Fibroblast of the aortic adventitia (primary cell): ENCODE results near the gene P4HA2. TPM values are rescaled to one million over a fixed set of nuclear protein-coding genes. Genes with fewer than 3 reads are reported as not detected.
A peak's percentile ranks its signal among the peaks of the same experiment; 100 is the strongest.

Source experiments
- DNase-seq: peaks from one replicate; pipeline ENCODE4 v3.0.0-alpha.2; 2010; ENCODE audit warnings: low read depth
- H3K4me3 ChIP-seq: 2 replicates; pipeline ENCODE4 v1.5.1; 2011; ENCODE audit warnings: low read depth, mild to moderate bottlenecking, control low read depth, low read length, moderate library complexity
- total RNA-seq: library from RNA; depleted of rRNA; stranded (reverse); fragments of >200 nt; gene quantifications from 2 replicates; pipeline ENCODE4 v1.2.3, GENCODE V29; 2012; ENCODE audit warnings: low replicate concordance
- TF ChIP-seq, protein P1 (sequence below): IDR thresholded peaks from 2 replicates; pipeline ENCODE4 v1.5.1; 2011; ENCODE audit warnings: mild to moderate bottlenecking, low read length, control low read depth, inconsistent platforms; ENCODE audit not compliant: insufficient read depth

Gene P4HA2
- total RNA-seq, 1 donor: 104 TPM

DNA sequence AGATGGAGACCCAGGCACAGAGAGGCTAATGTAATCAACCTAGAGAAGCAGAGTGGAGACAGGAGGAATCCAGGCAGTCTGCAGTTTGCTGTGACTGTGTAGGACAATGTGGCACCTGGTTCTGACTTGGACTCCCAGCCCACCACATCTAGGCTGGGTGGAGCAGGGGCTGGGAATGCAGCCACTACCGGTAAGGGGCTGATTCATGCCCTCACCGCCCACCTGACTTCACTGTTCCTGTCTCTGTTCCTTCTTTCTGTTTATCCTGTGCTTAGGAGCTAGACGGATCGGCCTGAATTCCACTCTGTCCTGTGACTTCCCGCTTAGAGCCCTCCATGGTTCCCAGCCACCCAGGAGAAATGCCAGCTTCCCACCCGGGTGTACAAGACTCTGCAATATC is 32.4 kb upstream of the P4HA2 start:
- H3K4me3 ChIP-seq: peak overlapping the region; percentile 81
- DNase-seq: no peak
- TF ChIP-seq, protein P1, sequence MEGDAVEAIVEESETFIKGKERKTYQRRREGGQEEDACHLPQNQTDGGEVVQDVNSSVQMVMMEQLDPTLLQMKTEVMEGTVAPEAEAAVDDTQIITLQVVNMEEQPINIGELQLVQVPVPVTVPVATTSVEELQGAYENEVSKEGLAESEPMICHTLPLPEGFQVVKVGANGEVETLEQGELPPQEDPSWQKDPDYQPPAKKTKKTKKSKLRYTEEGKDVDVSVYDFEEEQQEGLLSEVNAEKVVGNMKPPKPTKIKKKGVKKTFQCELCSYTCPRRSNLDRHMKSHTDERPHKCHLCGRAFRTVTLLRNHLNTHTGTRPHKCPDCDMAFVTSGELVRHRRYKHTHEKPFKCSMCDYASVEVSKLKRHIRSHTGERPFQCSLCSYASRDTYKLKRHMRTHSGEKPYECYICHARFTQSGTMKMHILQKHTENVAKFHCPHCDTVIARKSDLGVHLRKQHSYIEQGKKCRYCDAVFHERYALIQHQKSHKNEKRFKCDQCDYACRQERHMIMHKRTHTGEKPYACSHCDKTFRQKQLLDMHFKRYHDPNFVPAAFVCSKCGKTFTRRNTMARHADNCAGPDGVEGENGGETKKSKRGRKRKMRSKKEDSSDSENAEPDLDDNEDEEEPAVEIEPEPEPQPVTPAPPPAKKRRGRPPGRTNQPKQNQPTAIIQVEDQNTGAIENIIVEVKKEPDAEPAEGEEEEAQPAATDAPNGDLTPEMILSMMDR: no peak

DNA sequence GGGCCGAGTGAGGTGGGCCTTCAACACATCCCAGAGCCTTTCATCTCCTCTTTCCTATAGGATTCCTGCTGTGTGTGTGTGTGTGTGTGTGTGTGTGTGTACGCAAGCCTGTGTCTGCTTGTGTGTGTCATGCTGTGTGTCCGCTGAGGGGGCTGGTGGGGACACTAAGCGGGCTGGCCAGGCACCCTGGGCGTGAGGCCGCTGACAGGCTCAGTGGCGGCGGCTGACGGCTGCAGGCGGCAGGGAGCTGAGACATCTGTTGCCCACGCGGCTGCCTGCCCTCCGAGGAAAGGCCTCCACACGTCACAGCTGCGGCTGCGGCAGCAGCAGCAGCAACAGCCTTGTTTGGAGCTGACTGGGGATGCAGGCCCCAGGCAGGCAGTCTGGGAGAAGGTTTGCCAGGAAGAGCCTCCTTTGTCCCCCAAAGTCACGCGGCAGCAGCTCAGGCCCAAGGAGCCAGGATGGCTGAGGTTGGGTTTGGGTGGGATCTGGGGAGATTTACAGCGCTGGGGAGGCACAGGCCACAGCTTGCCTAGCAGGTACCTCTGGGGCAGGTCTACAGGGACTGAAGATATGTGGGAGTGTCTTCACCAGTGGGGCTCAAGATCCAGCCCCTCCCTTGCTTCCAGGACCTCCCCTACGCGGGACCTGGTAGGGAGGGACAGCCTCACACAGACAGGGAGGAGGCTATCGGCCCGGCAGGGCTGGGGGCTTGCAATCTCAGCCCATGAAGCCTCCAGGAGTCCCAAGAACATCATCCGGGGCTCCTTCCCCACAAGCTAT is 31.6 kb upstream of the P4HA2 start:
- DNase-seq: peak; percentile 86
- H3K4me3 ChIP-seq: peak overlapping the region; percentile 81
- TF ChIP-seq, protein P1: no peak

- peak overlapping the region; percentile 81 for H3K4me3 ChIP-seq
- TF ChIP-seq, protein P1: no peak
- DNase-seq: peak; percentile 46
Observed at GRCh38 chr5:132258102-132259068, 30.7 kb upstream of the P4HA2 start.

GRCh38 chr5:132257131-132258101 is 29.8 kb upstream of the P4HA2 start, which contains the start of gene PDLIM4:
TSS of gene PDLIM4 (plus strand) at chr5:132257696. CDS start at chr5:132257735, 39 bp downstream.
- DNase-seq: no peak
- TF ChIP-seq, protein P1: no peak
- peak within 1 kb of the TSS; percentile 81 for H3K4me3 ChIP-seq

GRCh38 chr5:132256783-132257130 is 29.1 kb upstream of the P4HA2 start:
- DNase-seq: no peak
- no peak overlapping the region for H3K4me3 ChIP-seq
- TF ChIP-seq, protein P1: no peak

GRCh38 chr5:132256086-132256782 is 28.6 kb upstream of the P4HA2 start:
- TF ChIP-seq, protein P1: no peak
- no peak for DNase-seq
- H3K4me3 ChIP-seq: no peak overlapping the region
